Caco-2 (cell line): ENCODE data around the gene LASP1NB.
"Not testable (repeated sequence)": the region's sequence is repeated elsewhere in the genome, so short reads cannot be mapped to it uniquely, and the experiment has no call there.

Experiments used
- BruUV-seq: library from RNA; stranded (reverse); fragments of 400-500 nt; replicated peaks from 2 replicates; lab custom pipeline; 2021; lab: Mats Ljungman, UMichigan
- CTCF ChIA-PET: fragments of 300-600 bp; sonication (Branson Sonifier 250); formaldehyde crosslinking; loops from one replicate; lab custom pipeline; 2022; ENCODE audit warnings: antibody characterized with exemption; lab: Charles Lee
- POLR2A ChIA-PET: fragments of 300-600 bp; sonication (Branson Sonifier 250); formaldehyde crosslinking; loops from one replicate; lab custom pipeline; 2022; ENCODE audit warnings: antibody characterized with exemption; lab: Charles Lee
- DNase-seq, 2 experiments: peaks; one replicate each; pipeline versions ENCODE4 v3.0.0 to v3.0.0-alpha.2; 2020 to 2022
- H3K27me3 ChIP-seq: replicated peaks from 2 replicates; pipeline ENCODE4 v1.6.0; 2011; ENCODE audit warnings: low read length; ENCODE audit not compliant: control insufficient read depth, insufficient read depth
- H3K36me3 ChIP-seq: 2 replicates; pipeline ENCODE4 v1.5.1; 2011; ENCODE audit warnings: low read length; ENCODE audit not compliant: control insufficient read depth, insufficient read depth
- H3K4me1 ChIP-seq: fragments of 250-450 bp; sonication (Bioruptor Pico); 2 replicates; pipeline ENCODE4 v1.5.1; 2020; ENCODE audit warnings: mild to moderate bottlenecking
- H3K4me3 ChIP-seq: 2 replicates; pipeline ENCODE4 v1.5.1; 2011; ENCODE audit warnings: low read depth, mild to moderate bottlenecking, control low read depth, low read length
- H3K9me3 ChIP-seq: fragments of 250-450 bp; sonication (Bioruptor Pico); 2 replicates; pipeline ENCODE4 v1.5.1; 2020; ENCODE audit warnings: mild to moderate bottlenecking, moderate library complexity
- H3K27ac Mint-ChIP-seq: one replicate; pipeline ENCODE4 v1.8.0; 2022; ENCODE audit warnings: mixed read lengths; ENCODE audit not compliant: unreplicated experiment
- H3K27me3 Mint-ChIP-seq: one replicate; pipeline ENCODE4 v1.8.0; 2022; ENCODE audit warnings: mixed read lengths; ENCODE audit not compliant: insufficient read depth, unreplicated experiment
- H3K36me3 Mint-ChIP-seq: one replicate; pipeline ENCODE4 v1.8.0; 2022; ENCODE audit warnings: mild to moderate bottlenecking, mixed read lengths; ENCODE audit not compliant: insufficient read depth, unreplicated experiment
- H3K4me1 Mint-ChIP-seq: one replicate; pipeline ENCODE4 v1.8.0; 2022; ENCODE audit warnings: low read depth, mixed read lengths; ENCODE audit not compliant: unreplicated experiment
- H3K4me3 Mint-ChIP-seq: one replicate; pipeline ENCODE4 v1.8.0; 2022; ENCODE audit warnings: mild to moderate bottlenecking, moderate library complexity, mixed read lengths; ENCODE audit not compliant: unreplicated experiment
- H3K9me3 Mint-ChIP-seq: one replicate; pipeline ENCODE4 v1.8.0; 2022; ENCODE audit warnings: mixed read lengths; ENCODE audit not compliant: unreplicated experiment
- intact Hi-C: fragments of 100-400 bp; cut with micrococcal nuclease; formaldehyde crosslinking; loops from one replicate; pipeline ENCODE4 v1.10.0; 2022; ENCODE audit not compliant: unreplicated experiment
- TF ChIP-seq, protein P1 (sequence below), 2 experiments: fragments of 200-600 bp in 1 of 2; IDR thresholded peaks; 1 replicate in 1 of 2; 2 replicates in 1 of 2; pipeline versions ENCODE4 v1.5.1 to v1.8.0; 2011 to 2022; ENCODE audit warnings: antibody characterized with exemption in 1 of 2, control low read depth in 1 of 2, inconsistent platforms in 1 of 2, low read depth in 1 of 2, low read length in 1 of 2, mild to moderate bottlenecking in 1 of 2, moderate library complexity in 1 of 2; ENCODE audit not compliant: insufficient read depth in 1 of 2, severe bottlenecking in 1 of 2, unreplicated experiment in 1 of 2

Gene LASP1NB

GRCh38 chr17:38921756-38922411, 3.5 kb upstream of the LASP1NB start:
- intact Hi-C loops = loop anchor here (5.0 kb wide), 1 partner anchor 50 kb away; the partner anchor contains the start of gene LASP1
- Mint-ChIP-seq H3K4me1 (no peaks in the 10 kb centered on the region), H3K27me3 (no peaks in the 10 kb centered on the region), H3K4me3 (no peak overlapping the region), H3K9me3 (no peaks in the 10 kb centered on the region), H3K27ac (peak overlapping the region; percentile 8), H3K36me3 (peaks cover 34% of the 10 kb centered on the region)
- ChIA-PET POLR2A (no interaction called here), CTCF (interaction anchor here (0.5 kb wide), 1 partner anchor 57 kb away, joined by 4 read pairs; no protein-coding TSS in a partner anchor)
- Histone ChIP-seq H3K4me3 (no peak overlapping the region), H3K4me1 (no peaks in the 10 kb centered on the region), H3K9me3 (no peaks in the 10 kb centered on the region), H3K36me3 (peaks cover 2% of the 10 kb centered on the region), H3K27me3 (no peaks in the 10 kb centered on the region)
- BruUV-seq = no TSS peak
- TF ChIP-seq, protein P1, sequence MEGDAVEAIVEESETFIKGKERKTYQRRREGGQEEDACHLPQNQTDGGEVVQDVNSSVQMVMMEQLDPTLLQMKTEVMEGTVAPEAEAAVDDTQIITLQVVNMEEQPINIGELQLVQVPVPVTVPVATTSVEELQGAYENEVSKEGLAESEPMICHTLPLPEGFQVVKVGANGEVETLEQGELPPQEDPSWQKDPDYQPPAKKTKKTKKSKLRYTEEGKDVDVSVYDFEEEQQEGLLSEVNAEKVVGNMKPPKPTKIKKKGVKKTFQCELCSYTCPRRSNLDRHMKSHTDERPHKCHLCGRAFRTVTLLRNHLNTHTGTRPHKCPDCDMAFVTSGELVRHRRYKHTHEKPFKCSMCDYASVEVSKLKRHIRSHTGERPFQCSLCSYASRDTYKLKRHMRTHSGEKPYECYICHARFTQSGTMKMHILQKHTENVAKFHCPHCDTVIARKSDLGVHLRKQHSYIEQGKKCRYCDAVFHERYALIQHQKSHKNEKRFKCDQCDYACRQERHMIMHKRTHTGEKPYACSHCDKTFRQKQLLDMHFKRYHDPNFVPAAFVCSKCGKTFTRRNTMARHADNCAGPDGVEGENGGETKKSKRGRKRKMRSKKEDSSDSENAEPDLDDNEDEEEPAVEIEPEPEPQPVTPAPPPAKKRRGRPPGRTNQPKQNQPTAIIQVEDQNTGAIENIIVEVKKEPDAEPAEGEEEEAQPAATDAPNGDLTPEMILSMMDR (IDR thresholded peaks at IDR 0.05; ENCODE audit: insufficient read depth in 1 of 2, low read depth in 1 of 2, low read length in 1 of 2, severe bottlenecking in 1 of 2, unreplicated experiment in 1 of 2) = no peak
- no peak for DNase-seq

DNA sequence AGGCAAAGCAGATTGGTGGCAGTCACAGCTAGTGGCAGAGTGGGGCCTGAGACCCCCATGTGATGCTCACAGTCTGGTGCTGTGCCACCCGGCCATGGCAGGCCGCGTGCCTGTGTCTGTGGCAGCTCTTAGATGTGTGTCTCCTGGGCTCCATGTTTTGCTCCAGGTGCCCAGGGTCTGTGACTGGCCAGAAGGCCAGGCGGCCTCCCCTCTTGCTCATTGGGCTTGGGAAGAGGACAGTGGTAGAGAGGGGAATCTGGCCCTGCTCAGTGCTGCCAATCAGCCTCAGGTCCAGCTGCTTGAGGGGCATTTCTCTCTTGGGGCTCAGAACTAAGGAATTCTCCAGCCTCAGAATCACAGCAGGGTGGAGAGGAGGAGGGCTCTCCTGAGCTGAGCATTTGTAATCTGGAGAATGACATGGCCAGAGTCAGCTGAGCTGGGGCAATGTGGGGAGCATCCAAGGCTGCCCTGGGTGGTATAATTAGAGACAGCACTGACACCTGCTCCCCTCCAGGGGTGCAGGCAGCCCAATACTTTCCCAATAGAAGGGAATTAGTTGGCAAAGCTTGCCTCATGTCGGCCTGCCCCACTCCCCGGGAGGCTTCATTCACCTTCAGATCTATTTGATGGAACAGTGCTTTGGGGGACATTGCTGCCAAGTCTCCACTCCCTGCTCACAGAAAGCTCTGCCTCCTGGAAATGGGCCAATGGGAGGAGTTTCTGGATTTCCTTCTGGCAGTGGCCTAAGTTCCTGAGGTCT, 2.7 kb upstream of the LASP1NB start:
- Histone ChIP-seq H3K36me3 (peaks cover 2% of the 10 kb centered on the region), H3K4me3 (no peak overlapping the region), H3K9me3 (no peaks in the 10 kb centered on the region), H3K4me1 (no peaks in the 10 kb centered on the region), H3K27me3 (no peaks in the 10 kb centered on the region)
- Mint-ChIP-seq H3K27ac (no peak overlapping the region), H3K36me3 (peaks cover 27% of the 10 kb centered on the region), H3K27me3 (no peaks in the 10 kb centered on the region), H3K4me3 (no peak overlapping the region), H3K4me1 (no peaks in the 10 kb centered on the region), H3K9me3 (no peaks in the 10 kb centered on the region)
- intact Hi-C loops = loop anchor here (5.0 kb wide), 1 partner anchor 50 kb away; the partner anchor contains the start of gene LASP1
- DNase-seq = no peak
- ChIA-PET CTCF (no interaction called here), POLR2A (no interaction called here)
- TF ChIP-seq, protein P1 (IDR thresholded peaks at IDR 0.05; ENCODE audit: insufficient read depth in 1 of 2, low read depth in 1 of 2, low read length in 1 of 2, severe bottlenecking in 1 of 2, unreplicated experiment in 1 of 2) = no peak
- no TSS peak for BruUV-seq

GRCh38 chr17:38926293-38927070, 1.1 kb downstream of the LASP1NB start:
- DNase-seq = no peak
- H3K27me3 Mint-ChIP-seq = no peaks in the 10 kb centered on the region
- no peaks in the 10 kb centered on the region for H3K36me3 Mint-ChIP-seq
- no peak overlapping the region for H3K4me3 Mint-ChIP-seq
- CTCF ChIA-PET = interaction anchor here (1.9 kb wide), 1 partner anchor 57 kb away, joined by 6 read pairs; no protein-coding TSS in a partner anchor
- H3K9me3 ChIP-seq = no peaks in the 10 kb centered on the region
- no peaks in the 10 kb centered on the region for H3K36me3 ChIP-seq
- intact Hi-C loops = no loop called here
- H3K27me3 ChIP-seq = no peaks in the 10 kb centered on the region
- no peaks in the 10 kb centered on the region for H3K4me1 ChIP-seq
- POLR2A ChIA-PET = interaction anchor here (1.1 kb wide), 1 partner anchor 41 kb away, joined by 5 read pairs; the partner anchor contains the start of gene FBXO47
- no peak overlapping the region for H3K27ac Mint-ChIP-seq
- no TSS peak for BruUV-seq
- H3K4me3 ChIP-seq = no peak overlapping the region
- TF ChIP-seq, protein P1 (IDR thresholded peaks at IDR 0.05; ENCODE audit: insufficient read depth in 1 of 2, low read depth in 1 of 2, low read length in 1 of 2, severe bottlenecking in 1 of 2, unreplicated experiment in 1 of 2) = no peak
- no peaks in the 10 kb centered on the region for H3K4me1 Mint-ChIP-seq
- no peaks in the 10 kb centered on the region for H3K9me3 Mint-ChIP-seq

DNA sequence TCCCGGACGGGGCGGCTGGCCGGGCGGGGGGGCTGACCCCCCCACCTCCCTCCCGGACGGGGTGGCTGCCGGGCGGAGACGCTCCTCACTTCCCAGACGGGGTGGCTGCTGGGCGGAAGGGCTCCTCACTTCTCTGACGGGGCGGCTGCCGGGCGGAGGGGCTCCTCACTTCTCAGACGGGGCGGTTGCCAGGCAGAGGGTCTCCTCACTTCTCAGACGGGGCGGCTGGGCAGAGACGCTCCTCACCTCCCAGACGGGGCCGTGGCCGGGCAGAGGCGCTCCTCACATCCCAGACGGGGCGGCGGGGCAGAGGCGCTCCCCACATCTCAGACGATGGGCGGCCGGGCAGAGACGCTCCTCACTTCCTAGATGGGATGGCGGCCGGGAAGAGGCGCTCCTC, 5.4 kb downstream of the LASP1NB start:
- DNase-seq, H3K27ac Mint-ChIP-seq, CTCF ChIA-PET, H3K4me1 Mint-ChIP-seq, H3K4me3 Mint-ChIP-seq, H3K27me3 ChIP-seq, BruUV-seq, H3K4me3 ChIP-seq, H3K27me3 Mint-ChIP-seq, POLR2A ChIA-PET, H3K36me3 Mint-ChIP-seq, H3K4me1 ChIP-seq, H3K36me3 ChIP-seq, intact Hi-C loops, H3K9me3 ChIP-seq, H3K9me3 Mint-ChIP-seq: not testable (repeated sequence)
